ENCODE measurements around the gene RTCB.

- TF ChIP-seq CTCF (IDR thresholded peaks at IDR 0.05) (no peak), POLR2A (IDR thresholded peaks at IDR 0.05) (no peak)
Measured at GRCh38 chr22:32396746-32397145, 15.3 kb downstream of the RTCB start.

Measured in right lobe of liver (tissue), 4 donors.